Mucosa of stomach (tissue), 1 donor: Measurements from ENCODE around the gene PPP1CA.

Experiments used
- H3K27me3 ChIP-seq: one replicate; pipeline ENCODE4 v1.7.0; 2013; ENCODE audit warnings: mild to moderate bottlenecking, low read length; ENCODE audit not compliant: control insufficient read depth, insufficient read depth
- H3K36me3 ChIP-seq: one replicate; pipeline ENCODE4 v1.7.0; 2013; ENCODE audit warnings: low read length; ENCODE audit not compliant: control insufficient read depth, insufficient read depth
- H3K4me1 ChIP-seq: one replicate; pipeline ENCODE4 v1.7.0; 2013; ENCODE audit warnings: mild to moderate bottlenecking, low read length; ENCODE audit not compliant: control insufficient read depth, insufficient read depth
- H3K4me3 ChIP-seq: one replicate; pipeline ENCODE4 v1.7.0; 2013; ENCODE audit warnings: low read length
- H3K9ac ChIP-seq: one replicate; pipeline ENCODE4 v1.7.0; 2013; ENCODE audit warnings: mild to moderate bottlenecking, low read length, moderate library complexity
- H3K9me3 ChIP-seq: one replicate; pipeline ENCODE4 v1.7.0; 2013; ENCODE audit warnings: mild to moderate bottlenecking, low read length, moderate library complexity; ENCODE audit not compliant: control insufficient read depth
- donor health status: Pancreatic carcinoma.

Gene PPP1CA

GRCh38 chr11:67401495-67402191 lies at the start of gene PPP1CA:
PPP1CA (minus strand) TSS chr11:67401858; CDS start chr11:67401782, 76 bp downstream.
- Histone ChIP-seq H3K4me3 (peak within 1 kb of the TSS; percentile 82), H3K9ac (peak within 1 kb of the TSS; percentile 93), H3K4me1 (peaks cover 16% of the 10 kb centered on the region), H3K27me3 (peaks cover 3% of the 10 kb centered on the region), H3K36me3 (peaks cover 11% of the 10 kb centered on the region), H3K9me3 (no peaks in the 10 kb centered on the region)

GRCh38 chr11:67450796-67451657 lies 49.4 kb upstream of the PPP1CA start:
- Histone ChIP-seq H3K36me3 (no peaks in the 10 kb centered on the region), H3K27me3 (peaks cover 5% of the 10 kb centered on the region), H3K4me3 (no peak overlapping the region), H3K9ac (no peak overlapping the region), H3K9me3 (no peaks in the 10 kb centered on the region), H3K4me1 (peaks cover 13% of the 10 kb centered on the region)

GRCh38 chr11:67449116-67449844 lies 47.6 kb upstream of the PPP1CA start:
- no peak overlapping the region for H3K9ac ChIP-seq
- H3K4me1 ChIP-seq: peaks cover 15% of the 10 kb centered on the region
- no peaks in the 10 kb centered on the region for H3K36me3 ChIP-seq
- H3K4me3 ChIP-seq: no peak overlapping the region
- no peaks in the 10 kb centered on the region for H3K9me3 ChIP-seq
- H3K27me3 ChIP-seq: peaks cover 3% of the 10 kb centered on the region

GRCh38 chr11:67448220-67448609 lies 46.6 kb upstream of the PPP1CA start:
- no peak overlapping the region for H3K4me3 ChIP-seq
- no peaks in the 10 kb centered on the region for H3K9me3 ChIP-seq
- H3K9ac ChIP-seq: no peak overlapping the region
- H3K36me3 ChIP-seq: no peaks in the 10 kb centered on the region
- peaks cover 21% of the 10 kb centered on the region for H3K4me1 ChIP-seq
- no peaks in the 10 kb centered on the region for H3K27me3 ChIP-seq

- H3K9ac ChIP-seq: no peak overlapping the region
- H3K27me3 ChIP-seq: no peaks in the 10 kb centered on the region
- peaks cover 12% of the 10 kb centered on the region for H3K36me3 ChIP-seq
- H3K9me3 ChIP-seq: no peaks in the 10 kb centered on the region
- H3K4me3 ChIP-seq: no peak overlapping the region
- H3K4me1 ChIP-seq: peaks cover 32% of the 10 kb centered on the region
These were observed 43.9 kb upstream of the PPP1CA start for GRCh38 chr11:67445515-67445914.

GRCh38 chr11:67442504-67443404 lies 41.1 kb upstream of the PPP1CA start:
- Histone ChIP-seq H3K4me1 (peaks cover 45% of the 10 kb centered on the region), H3K9ac (peak overlapping the region; percentile 91)

GRCh38 chr11:67441731-67442351 lies 40.2 kb upstream of the PPP1CA start:
- Histone ChIP-seq H3K4me1 (peaks cover 45% of the 10 kb centered on the region), H3K27me3 (no peaks in the 10 kb centered on the region), H3K9ac (peak overlapping the region; percentile 91), H3K4me3 (peak overlapping the region; percentile 61), H3K9me3 (no peaks in the 10 kb centered on the region), H3K36me3 (peaks cover 26% of the 10 kb centered on the region)

More at GRCh38 chr11:67442504-67443404, 41.1 kb upstream of the PPP1CA start:
- Histone ChIP-seq H3K36me3 (peaks cover 26% of the 10 kb centered on the region), H3K9me3 (no peaks in the 10 kb centered on the region), H3K27me3 (no peaks in the 10 kb centered on the region), H3K4me3 (peak overlapping the region; percentile 61)

- peaks cover 26% of the 10 kb centered on the region for H3K36me3 ChIP-seq
These were observed 39.5 kb upstream of the PPP1CA start for GRCh38 chr11:67441098-67441563.

GRCh38 chr11:67440229-67441097 lies 38.8 kb upstream of the PPP1CA start:
- peaks cover 48% of the 10 kb centered on the region for H3K4me1 ChIP-seq
- H3K9ac ChIP-seq: no peak overlapping the region
- H3K4me3 ChIP-seq: no peak overlapping the region
- H3K27me3 ChIP-seq: no peaks in the 10 kb centered on the region
- H3K9me3 ChIP-seq: no peaks in the 10 kb centered on the region
- H3K36me3 ChIP-seq: peaks cover 26% of the 10 kb centered on the region

More at GRCh38 chr11:67441098-67441563, 39.5 kb upstream of the PPP1CA start:
- Histone ChIP-seq H3K27me3 (no peaks in the 10 kb centered on the region), H3K4me1 (peaks cover 45% of the 10 kb centered on the region), H3K9me3 (no peaks in the 10 kb centered on the region), H3K9ac (no peak overlapping the region), H3K4me3 (no peak overlapping the region)
